ENCODE measurements around the gene DBP. TPM values are rescaled to one million over a fixed set of nuclear protein-coding genes. Genes with fewer than 3 reads are reported as not detected.
A peak's percentile ranks its signal among the peaks of the same experiment; 100 is the strongest.

DBP gene
- total RNA-seq, 1 experiment from 2014 or later = 9.3 TPM

GRCh38 chr19:48650974-48651682 lies 13.9 kb upstream of the DBP start:
- no peaks in the 10 kb centered on the region for H3K36me3 ChIP-seq

GRCh38 chr19:48648134-48648533 lies 11.0 kb upstream of the DBP start:
- Histone ChIP-seq H3K4me3 (no peak overlapping the region), H3K9me3 (no peaks in the 10 kb centered on the region), H3K36me3 (no peaks in the 10 kb centered on the region), H3K27me3 (peaks cover 8% of the 10 kb centered on the region)
- no peak for DNase-seq

More at GRCh38 chr19:48650974-48651682, 13.9 kb upstream of the DBP start:
- Histone ChIP-seq H3K27me3 (peaks cover 3% of the 10 kb centered on the region), H3K9me3 (no peaks in the 10 kb centered on the region), H3K4me3 (no peak overlapping the region)
- no peak for DNase-seq

GRCh38 chr19:48646722-48647216 lies 9.6 kb upstream of the DBP start:
- peaks cover 8% of the 10 kb centered on the region for H3K27me3 ChIP-seq
- DNase-seq = no peak
- no peaks in the 10 kb centered on the region for H3K36me3 ChIP-seq
- peak overlapping the region; percentile 41 for H3K4me3 ChIP-seq
- no peaks in the 10 kb centered on the region for H3K9me3 ChIP-seq

- peaks cover 8% of the 10 kb centered on the region for H3K27me3 ChIP-seq
- no peaks in the 10 kb centered on the region for H3K9me3 ChIP-seq
- DNase-seq = peak; percentile 88
- peak within 1 kb of the TSS; percentile 41 for H3K4me3 ChIP-seq
- H3K36me3 ChIP-seq = no peaks in the 10 kb centered on the region
These were observed 9.0 kb upstream of the DBP start, which contains the start of gene CA11 for GRCh38 chr19:48646001-48646721. Gene CA11 (minus strand): TSS chr19:48646187. CDS start chr19:48645632, 555 bp downstream.

- Histone ChIP-seq H3K9me3 (no peaks in the 10 kb centered on the region), H3K27me3 (peaks cover 8% of the 10 kb centered on the region), H3K4me3 (peak overlapping the region; percentile 41), H3K36me3 (no peaks in the 10 kb centered on the region)
- no peak for DNase-seq
These were observed 8.4 kb upstream of the DBP start for GRCh38 chr19:48645620-48646000.

- peak; percentile 48 for DNase-seq
- Histone ChIP-seq H3K36me3 (no peaks in the 10 kb centered on the region), H3K4me3 (no peak overlapping the region), H3K9me3 (no peaks in the 10 kb centered on the region), H3K27me3 (peaks cover 8% of the 10 kb centered on the region)
These were observed 7.8 kb upstream of the DBP start for GRCh38 chr19:48644839-48645619.

- Histone ChIP-seq H3K9me3 (no peaks in the 10 kb centered on the region), H3K27me3 (peaks cover 13% of the 10 kb centered on the region), H3K4me3 (no peak overlapping the region), H3K36me3 (no peaks in the 10 kb centered on the region)
- DNase-seq = no peak
These were observed 7.2 kb upstream of the DBP start for GRCh38 chr19:48644355-48644754.

- no peaks in the 10 kb centered on the region for H3K36me3 ChIP-seq
These were observed 5.7 kb upstream of the DBP start for GRCh38 chr19:48642862-48643261.

GRCh38 chr19:48641850-48642249 lies 4.7 kb upstream of the DBP start:
- Histone ChIP-seq H3K9me3 (no peaks in the 10 kb centered on the region), H3K27me3 (peaks cover 13% of the 10 kb centered on the region), H3K4me3 (no peak overlapping the region), H3K36me3 (no peaks in the 10 kb centered on the region)
- DNase-seq = no peak

More at GRCh38 chr19:48642862-48643261, 5.7 kb upstream of the DBP start:
- no peak for DNase-seq
- no peaks in the 10 kb centered on the region for H3K9me3 ChIP-seq
- peaks cover 13% of the 10 kb centered on the region for H3K27me3 ChIP-seq
- no peak overlapping the region for H3K4me3 ChIP-seq

GRCh38 chr19:48639483-48640375 lies 2.5 kb upstream of the DBP start:
- no peak for DNase-seq
- Histone ChIP-seq H3K4me3 (no peak overlapping the region), H3K36me3 (0 out of 2 replicates have a peak, but pooled peaks cover 3% of the 10 kb centered on the region), H3K27me3 (peaks cover 5% of the 10 kb centered on the region; the same call in 1 of the 2 replicates), H3K9me3 (no peaks in the 10 kb centered on the region)

- Histone ChIP-seq H3K36me3 (peaks cover 3% of the 10 kb centered on the region; the same call in 1 of the 2 replicates), H3K27me3 (peaks cover 5% of the 10 kb centered on the region; the same call in 1 of the 2 replicates), H3K9me3 (no peaks in the 10 kb centered on the region), H3K4me3 (no peak overlapping the region)
- no peak for DNase-seq
These were observed 1.7 kb upstream of the DBP start for GRCh38 chr19:48638831-48639381.

- Histone ChIP-seq H3K4me3 (peak overlapping the region; percentile 63), H3K9me3 (no peaks in the 10 kb centered on the region), H3K27me3 (peaks cover 5% of the 10 kb centered on the region; the same call in 1 of the 2 replicates), H3K36me3 (peaks cover 3% of the 10 kb centered on the region; the same call in 1 of the 2 replicates)
- DNase-seq = peak; percentile 90
These were observed 1.0 kb upstream of the DBP start for GRCh38 chr19:48637948-48638830.

- Histone ChIP-seq H3K4me3 (peak overlapping the region; percentile 63), H3K9me3 (no peaks in the 10 kb centered on the region), H3K36me3 (peaks cover 3% of the 10 kb centered on the region; the same call in 1 of the 2 replicates), H3K27me3 (peaks cover 5% of the 10 kb centered on the region; the same call in 1 of the 2 replicates)
- DNase-seq = peak; percentile 100
These were observed 319 bp upstream of the DBP start for GRCh38 chr19:48637449-48637947.

Data from MG63 (cell line).